ENCODE data around the gene CROCC.
"Not testable (repeated sequence)": the region's sequence is repeated elsewhere in the genome, so short reads cannot be mapped to it uniquely, and the experiment has no call there.

- TF ChIP-seq, protein P1, sequence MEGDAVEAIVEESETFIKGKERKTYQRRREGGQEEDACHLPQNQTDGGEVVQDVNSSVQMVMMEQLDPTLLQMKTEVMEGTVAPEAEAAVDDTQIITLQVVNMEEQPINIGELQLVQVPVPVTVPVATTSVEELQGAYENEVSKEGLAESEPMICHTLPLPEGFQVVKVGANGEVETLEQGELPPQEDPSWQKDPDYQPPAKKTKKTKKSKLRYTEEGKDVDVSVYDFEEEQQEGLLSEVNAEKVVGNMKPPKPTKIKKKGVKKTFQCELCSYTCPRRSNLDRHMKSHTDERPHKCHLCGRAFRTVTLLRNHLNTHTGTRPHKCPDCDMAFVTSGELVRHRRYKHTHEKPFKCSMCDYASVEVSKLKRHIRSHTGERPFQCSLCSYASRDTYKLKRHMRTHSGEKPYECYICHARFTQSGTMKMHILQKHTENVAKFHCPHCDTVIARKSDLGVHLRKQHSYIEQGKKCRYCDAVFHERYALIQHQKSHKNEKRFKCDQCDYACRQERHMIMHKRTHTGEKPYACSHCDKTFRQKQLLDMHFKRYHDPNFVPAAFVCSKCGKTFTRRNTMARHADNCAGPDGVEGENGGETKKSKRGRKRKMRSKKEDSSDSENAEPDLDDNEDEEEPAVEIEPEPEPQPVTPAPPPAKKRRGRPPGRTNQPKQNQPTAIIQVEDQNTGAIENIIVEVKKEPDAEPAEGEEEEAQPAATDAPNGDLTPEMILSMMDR (IDR thresholded peaks at IDR 0.05), result not testable (repeated sequence)
- TF ChIP-seq POLR2A (IDR thresholded peaks at IDR 0.05), result not testable (repeated sequence)
Observed at GRCh38 chr1:16918936-16919665, 2.6 kb upstream of the CROCC start.

Data from thyroid gland (tissue), 4 donors.